GM23338 (cell line): ENCODE data around the gene OR2D3. TPM values are rescaled to one million over a fixed set of nuclear protein-coding genes. Genes with fewer than 3 reads are reported as not detected.

Experiments used
- ATAC-seq: fragments of 200-7000 bp; cut with Tn5 transposase; 3 replicates; pipeline ENCODE4 v1.9.1; 2020
- DNase-seq: peaks from one replicate; pipeline ENCODE4 v3.0.0-alpha.2; 2015; ENCODE audit warnings: low spot score
- H2AFZ ChIP-seq: fragments of 200-600 bp; sonication (generic); 2 replicates; pipeline ENCODE4 v1.8.0; 2016; ENCODE audit warnings: antibody characterized with exemption, mild to moderate bottlenecking, moderate library complexity
- H3F3A ChIP-seq: fragments of 200-600 bp; sonication (generic); replicated peaks from 2 replicates; pipeline ENCODE4 v1.8.0; 2017; ENCODE audit warnings: antibody characterized with exemption, mixed run types, low read depth
- H3K27ac ChIP-seq: fragments of 200-600 bp; sonication (generic); 2 replicates; pipeline ENCODE4 v1.6.1; 2016; ENCODE audit warnings: low read depth
- H3K27me3 ChIP-seq: fragments of 200-600 bp; sonication (generic); 2 replicates; pipeline ENCODE4 v1.8.0; 2016; ENCODE audit warnings: mild to moderate bottlenecking, mixed run types, moderate library complexity; ENCODE audit not compliant: insufficient read depth
- H3K36me3 ChIP-seq: fragments of 200-600 bp; sonication (generic); 2 replicates; pipeline ENCODE4 v1.8.0; 2016; ENCODE audit warnings: mild to moderate bottlenecking; ENCODE audit not compliant: insufficient read depth
- H3K4me1 ChIP-seq: fragments of 200-600 bp; sonication (generic); 2 replicates; pipeline ENCODE4 v1.8.0; 2016; ENCODE audit warnings: mild to moderate bottlenecking, moderate library complexity; ENCODE audit not compliant: insufficient read depth
- H3K4me2 ChIP-seq: fragments of 200-600 bp; sonication (generic); 2 replicates; pipeline ENCODE4 v1.7.1; 2017; ENCODE audit warnings: mixed run types
- H3K4me3 ChIP-seq: fragments of 200-600 bp; sonication (generic); 2 replicates; pipeline ENCODE4 v1.6.1; 2016; ENCODE audit warnings: mixed run types
- H3K79me2 ChIP-seq: fragments of 200-600 bp; sonication (generic); replicated peaks from 2 replicates; pipeline ENCODE4 v1.8.0; 2017; ENCODE audit warnings: mild to moderate bottlenecking; ENCODE audit not compliant: insufficient read depth
- H3K9me2 ChIP-seq: fragments of 200-600 bp; sonication (generic); 2 replicates; pipeline ENCODE4 v1.8.0; 2017; ENCODE audit not compliant: insufficient read depth
- H4K20me1 ChIP-seq: fragments of 200-600 bp; sonication (generic); replicated peaks from 2 replicates; pipeline ENCODE4 v1.8.0; 2017; ENCODE audit warnings: mild to moderate bottlenecking; ENCODE audit not compliant: insufficient read depth
- H3K27ac Mint-ChIP-seq: 2 replicates; pipeline ENCODE4 v1.8.0; 2020; ENCODE audit warnings: inconsistent platforms, mild to moderate bottlenecking, moderate library complexity, mixed read lengths
- H3K27me3 Mint-ChIP-seq: 3 replicates; pipeline ENCODE4 v1.8.0; 2022; ENCODE audit warnings: low read depth, mild to moderate bottlenecking, moderate library complexity, mixed read lengths, inconsistent platforms; ENCODE audit not compliant: insufficient read depth, poor library complexity
- H3K36me3 Mint-ChIP-seq: 3 replicates; pipeline ENCODE4 v1.8.0; 2021; ENCODE audit warnings: low read depth, mild to moderate bottlenecking, inconsistent platforms, moderate library complexity, mixed read lengths
- H3K4me1 Mint-ChIP-seq: 3 replicates; pipeline ENCODE4 v1.8.0; 2020; ENCODE audit warnings: mild to moderate bottlenecking, inconsistent platforms, mixed read lengths
- H3K4me3 Mint-ChIP-seq: 3 replicates; pipeline ENCODE4 v1.8.0; 2021; ENCODE audit warnings: moderate library complexity, mild to moderate bottlenecking, inconsistent platforms, mixed read lengths
- H3K9me3 Mint-ChIP-seq: 3 replicates; pipeline ENCODE4 v1.8.0; 2020; ENCODE audit warnings: moderate library complexity, mild to moderate bottlenecking, inconsistent platforms, mixed read lengths
- CREB1 ChIP-seq: fragments of 250-450 bp; sonication (Bioruptor Pico); IDR thresholded peaks from 2 replicates; pipeline ENCODE4 v1.5.0; 2020; ENCODE audit warnings: low read depth, mild to moderate bottlenecking, moderate library complexity
- CTCF ChIP-seq, 2 experiments: fragments of 200-600 bp in 1 of 2; sonication (generic) in 1 of 2; conservative IDR thresholded peaks; 2 replicates each; pipeline versions ENCODE4 v1.5.1 to v1.6.1; 2016 to 2017; ENCODE audit warnings: antibody characterized with exemption in 2 of 2, low read depth in 2 of 2, mild to moderate bottlenecking in 2 of 2, moderate library complexity in 1 of 2
- ETS1 ChIP-seq: IDR thresholded peaks from 2 replicates; pipeline ENCODE4 v1.6.1; 2016; ENCODE audit warnings: antibody characterized with exemption
- EZH2 ChIP-seq: fragments of 200-600 bp; sonication (generic); IDR thresholded peaks from one replicate; pipeline ENCODE4 v1.8.0; 2017; ENCODE audit warnings: antibody characterized with exemption, mild to moderate bottlenecking, low read depth; ENCODE audit not compliant: unreplicated experiment
- EZH2phosphoT487 ChIP-seq: fragments of 200-600 bp; sonication (generic); IDR thresholded peaks from one replicate; pipeline ENCODE4 v1.8.1; 2018; ENCODE audit warnings: antibody characterized with exemption; ENCODE audit not compliant: unreplicated experiment
- JUNB ChIP-seq: IDR thresholded peaks from one replicate; pipeline ENCODE4 v1.6.1; 2016; ENCODE audit warnings: antibody characterized with exemption; ENCODE audit not compliant: unreplicated experiment
- NANOG ChIP-seq: IDR thresholded peaks from 2 replicates; pipeline ENCODE4 v1.6.1; 2016; ENCODE audit warnings: antibody characterized with exemption, borderline replicate concordance
- POLR2AphosphoS5 ChIP-seq: IDR thresholded peaks from 2 replicates; pipeline ENCODE4 v1.6.1; 2016; ENCODE audit warnings: antibody characterized with exemption, low read depth
- REST ChIP-seq: IDR thresholded peaks from one replicate; pipeline ENCODE4 v1.6.1; 2018; ENCODE audit warnings: antibody characterized with exemption; ENCODE audit not compliant: unreplicated experiment
- STAT1 ChIP-seq: IDR thresholded peaks from one replicate; pipeline ENCODE4 v1.6.1; 2016; ENCODE audit warnings: antibody characterized with exemption; ENCODE audit not compliant: unreplicated experiment
- ZNF114 ChIP-seq: fragments of 250-450 bp; sonication (Bioruptor Pico); IDR thresholded peaks from 2 replicates; pipeline ENCODE4 v1.5.0; 2020; ENCODE audit warnings: mild to moderate bottlenecking, moderate library complexity
- ZNF331 ChIP-seq: fragments of 250-450 bp; sonication (Bioruptor Pico); IDR thresholded peaks from 2 replicates; pipeline ENCODE4 v1.5.0; 2020; ENCODE audit warnings: low read depth, mild to moderate bottlenecking, moderate library complexity
- polyA plus RNA-seq: library from polyadenylated mRNA; unstranded; fragments of >200 nt; fragmentation: Nextera tagmentation; extraction: Ambion mirVana; gene quantifications from 2 replicates; pipeline ENCODE4 v1.2.1, GENCODE V29; 2016
- total RNA-seq: library from RNA; depleted of rRNA; stranded (reverse); fragments of >200 nt; shearing (Covaris generic); gene quantifications from 2 replicates; pipeline ENCODE4 v1.2.3, GENCODE V29; 2014

OR2D3 gene
- total and polyA plus RNA-seq, 2 experiments from 2014 or later = 0.65 TPM; not detected in 1

- Mint-ChIP-seq H3K4me1 (no peaks in the 10 kb centered on the region), H3K4me3 (no peak overlapping the region), H3K9me3 (0 out of 3 replicates have a peak, but pooled peaks cover 3% of the 10 kb centered on the region), H3K27ac (no peak overlapping the region), H3K36me3 (no peaks in the 10 kb centered on the region), H3K27me3 (no peaks in the 10 kb centered on the region)
- Histone ChIP-seq H3K9me2 (no peaks in the 10 kb centered on the region), H3K27me3 (no peaks in the 10 kb centered on the region), H3K4me3 (no peak overlapping the region), H3F3A (no peaks in the 10 kb centered on the region), H3K36me3 (no peaks in the 10 kb centered on the region), H3K27ac (no peak overlapping the region), H3K4me2 (no peak overlapping the region), H3K4me1 (no peaks in the 10 kb centered on the region), H2AFZ (no peak overlapping the region), H3K79me2 (no peaks in the 10 kb centered on the region), H4K20me1 (no peaks in the 10 kb centered on the region)
- ATAC-seq = no peak
- no peak for TF ChIP-seq JUNB
- TF ChIP-seq POLR2AphosphoS5 = no peak
- no peak for DNase-seq
Measured at GRCh38 chr11:6876914-6877313, 43.9 kb upstream of the OR2D3 start.

GRCh38 chr11:6882751-6883150 is 38.1 kb upstream of the OR2D3 start:
- Histone ChIP-seq H3K4me3 (no peak overlapping the region), H4K20me1 (no peaks in the 10 kb centered on the region), H3K4me2 (no peak overlapping the region), H3K9me2 (no peaks in the 10 kb centered on the region), H3K4me1 (peaks cover 4% of the 10 kb centered on the region; the same call in 1 of the 2 replicates), H3K79me2 (no peaks in the 10 kb centered on the region), H3F3A (no peaks in the 10 kb centered on the region), H2AFZ (no peak overlapping the region), H3K27ac (no peak overlapping the region), H3K27me3 (no peaks in the 10 kb centered on the region), H3K36me3 (no peaks in the 10 kb centered on the region)
- Mint-ChIP-seq H3K36me3 (no peaks in the 10 kb centered on the region), H3K27me3 (no peaks in the 10 kb centered on the region), H3K27ac (no peak overlapping the region), H3K4me1 (no peaks in the 10 kb centered on the region), H3K4me3 (no peak overlapping the region), H3K9me3 (no peaks in the 10 kb centered on the region; the same call in 1 of the 3 replicates)
- ATAC-seq (no peak), DNase-seq (no peak)
- TF ChIP-seq ZNF114 (CRISPR knock-in tag) = no peak
- TF ChIP-seq NANOG = no peak
- TF ChIP-seq EZH2 = no peak
- no peak for TF ChIP-seq JUNB
- no peak for TF ChIP-seq CREB1 (CRISPR knock-in tag)
- TF ChIP-seq REST = no peak
- no peak for TF ChIP-seq STAT1
- TF ChIP-seq EZH2phosphoT487 = no peak
- no peak for TF ChIP-seq CTCF (conservative IDR thresholded peaks at IDR 0.05; ENCODE audit: low read depth in 2 of 2)
- TF ChIP-seq ETS1 = no peak
- TF ChIP-seq POLR2AphosphoS5 = no peak
- TF ChIP-seq ZNF331 = no peak
